ENCODE measurements around the gene NR6A1. TPM values are rescaled to one million over a fixed set of nuclear protein-coding genes. Genes with fewer than 3 reads are reported as not detected.

NR6A1 gene
- total and polyA plus RNA-seq, 2 experiments from 2014 or later: 44.2 to 139 TPM

GRCh38 chr9:124661271-124661670, 109.8 kb downstream of the NR6A1 start:
- H3K4me3 ChIP-seq: no peak overlapping the region
- peaks cover 50% of the 10 kb centered on the region for H3K4me1 Mint-ChIP-seq
- H3K27ac Mint-ChIP-seq: 0 out of 2 replicates have a peak overlapping the region, but pooled peaks have one; percentile 35
- ATAC-seq: no peak
- H3F3A ChIP-seq (replicated peaks; ENCODE audit: low read depth): no peaks in the 10 kb centered on the region
- H3K27ac ChIP-seq (ENCODE audit: low read depth): no peak overlapping the region; the same call in 1 of the 2 replicates
- no peaks in the 10 kb centered on the region for H4K20me1 ChIP-seq (replicated peaks; ENCODE audit: insufficient read depth)
- TF ChIP-seq ETS1 (IDR thresholded peaks at IDR 0.05) (no peak), ZNF331 (CRISPR knock-in tag; IDR thresholded peaks at IDR 0.05; ENCODE audit: low read depth) (no peak), STAT1 (IDR thresholded peaks at IDR 0.05; ENCODE audit: unreplicated experiment) (no peak), JUNB (IDR thresholded peaks at IDR 0.05; ENCODE audit: unreplicated experiment) (no peak), REST (IDR thresholded peaks at IDR 0.05; ENCODE audit: unreplicated experiment) (no peak), ZNF114 (CRISPR knock-in tag; IDR thresholded peaks at IDR 0.05) (no peak), CTCF (conservative IDR thresholded peaks at IDR 0.05; ENCODE audit: low read depth in 2 of 2) (no peak), EZH2 (IDR thresholded peaks at IDR 0.05; ENCODE audit: low read depth, unreplicated experiment) (no peak), ZNF462 (CRISPR knock-in tag; IDR thresholded peaks at IDR 0.05) (no peak), POLR2AphosphoS5 (IDR thresholded peaks at IDR 0.05; ENCODE audit: low read depth) (no peak), NANOG (IDR thresholded peaks at IDR 0.05; ENCODE audit: borderline replicate concordance) (no peak), EZH2phosphoT487 (IDR thresholded peaks at IDR 0.05; ENCODE audit: unreplicated experiment) (no peak), CREB1 (CRISPR knock-in tag; IDR thresholded peaks at IDR 0.05; ENCODE audit: low read depth) (no peak)
- H3K27me3 Mint-ChIP-seq (ENCODE audit: insufficient read depth, low read depth, poor library complexity): peaks cover 4% of the 10 kb centered on the region
- H3K27me3 ChIP-seq (ENCODE audit: insufficient read depth): no peaks in the 10 kb centered on the region
- no peaks in the 10 kb centered on the region; the same call in 2 of the 3 replicates for H3K36me3 Mint-ChIP-seq (ENCODE audit: low read depth)
- H3K4me1 ChIP-seq (ENCODE audit: insufficient read depth): peaks cover 39% of the 10 kb centered on the region
- H2AFZ ChIP-seq: no peak overlapping the region
- no peak overlapping the region for H3K4me2 ChIP-seq
- H3K4me3 Mint-ChIP-seq: no peak overlapping the region
- DNase-seq (ENCODE audit: low spot score): no peak
- peaks cover 16% of the 10 kb centered on the region for H3K79me2 ChIP-seq (replicated peaks; ENCODE audit: insufficient read depth)
- no peaks in the 10 kb centered on the region for H3K9me2 ChIP-seq (ENCODE audit: insufficient read depth)
- H3K36me3 ChIP-seq (ENCODE audit: insufficient read depth): no peaks in the 10 kb centered on the region
- H3K9me3 Mint-ChIP-seq: no peaks in the 10 kb centered on the region
